SK-N-MC (cell line): ENCODE data around the gene MARCHF2.

Source experiments
- DNase-seq: peaks from one replicate; pipeline ENCODE4 v3.0.0-alpha.2; 2011; ENCODE audit warnings: low read depth, low spot score
- H3K27ac ChIP-seq: fragments of 200-600 bp; sonication (generic); 2 replicates; pipeline ENCODE4 v1.5.1; 2016; ENCODE audit warnings: mixed run types
- H3K36me3 ChIP-seq: fragments of 200-600 bp; sonication (generic); 2 replicates; pipeline ENCODE4 v1.6.1; 2017; ENCODE audit warnings: antibody characterized with exemption, low read length, mixed read lengths; ENCODE audit not compliant: insufficient read depth
- H3K4me3 ChIP-seq: fragments of 200-600 bp; sonication (generic); 2 replicates; pipeline ENCODE4 v1.5.1; 2016
- H3K9ac ChIP-seq: fragments of 200-600 bp; sonication (generic); 2 replicates; pipeline ENCODE4 v1.8.0; 2017; ENCODE audit warnings: mixed run types, mixed read lengths; ENCODE audit not compliant: insufficient read length
- H3K9me3 ChIP-seq: fragments of 200-600 bp; sonication (generic); 2 replicates; pipeline ENCODE4 v1.6.1; 2017; ENCODE audit warnings: low read depth, mild to moderate bottlenecking, antibody characterized with exemption, low read length, moderate library complexity, mixed read lengths
- EZH2 ChIP-seq: fragments of 200-600 bp; sonication (generic); IDR thresholded peaks from one replicate; pipeline ENCODE4 v1.6.1; 2017; ENCODE audit warnings: antibody characterized with exemption
- FOXP2 ChIP-seq: optimal IDR thresholded peaks from 2 replicates; pipeline ENCODE3; 2011; ENCODE audit warnings: mild to moderate bottlenecking, moderate library complexity; ENCODE audit not compliant: insufficient read depth; ENCODE audit errors: extremely low read length, control extremely low read depth
- POLR2AphosphoS5 ChIP-seq: IDR thresholded peaks from 2 replicates; pipeline ENCODE4 v1.6.1; 2012; ENCODE audit warnings: mild to moderate bottlenecking, low read depth, low read length, borderline replicate concordance

Gene MARCHF2

GRCh38 chr19:8475005-8475404 is 61.9 kb downstream of the MARCHF2 start:
- TF ChIP-seq EZH2 (no peak), POLR2AphosphoS5 (no peak), FOXP2 (no peak)
- Histone ChIP-seq H3K9me3 (no peaks in the 10 kb centered on the region), H3K9ac (no peak overlapping the region), H3K4me3 (no peak overlapping the region), H3K27ac (peak overlapping the region; percentile 36; the same call in 1 of the 2 replicates), H3K36me3 (peaks cover 91% of the 10 kb centered on the region)
- no peak for DNase-seq

- TF ChIP-seq FOXP2, result no peak
- no peak for TF ChIP-seq POLR2AphosphoS5
- TF ChIP-seq EZH2, result no peak
- no peak overlapping the region for H3K4me3 ChIP-seq
- no peak overlapping the region for H3K9ac ChIP-seq
- no peak overlapping the region for H3K27ac ChIP-seq
- H3K9me3 ChIP-seq, result no peaks in the 10 kb centered on the region
- H3K36me3 ChIP-seq, result peaks cover 85% of the 10 kb centered on the region
- no peak for DNase-seq
These were observed 63.4 kb downstream of the MARCHF2 start for GRCh38 chr19:8476524-8476923.

- Histone ChIP-seq H3K4me3 (no peak overlapping the region), H3K27ac (peak overlapping the region; percentile 64; the same call in 1 of the 2 replicates), H3K36me3 (peaks cover 83% of the 10 kb centered on the region), H3K9ac (no peak overlapping the region), H3K9me3 (no peaks in the 10 kb centered on the region)
- DNase-seq, result no peak
- TF ChIP-seq EZH2, result no peak
- TF ChIP-seq POLR2AphosphoS5, result no peak
- no peak for TF ChIP-seq FOXP2
These were observed 64.8 kb downstream of the MARCHF2 start for GRCh38 chr19:8477889-8478288.

GRCh38 chr19:8478598-8478997 is 65.5 kb downstream of the MARCHF2 start:
- Histone ChIP-seq H3K27ac (peak overlapping the region; percentile 64; the same call in 1 of the 2 replicates), H3K9ac (no peak overlapping the region), H3K9me3 (no peaks in the 10 kb centered on the region), H3K36me3 (peaks cover 83% of the 10 kb centered on the region), H3K4me3 (no peak overlapping the region)
- no peak for DNase-seq
- TF ChIP-seq FOXP2 (no peak), EZH2 (no peak), POLR2AphosphoS5 (no peak)

- DNase-seq, result no peak
- no peak overlapping the region for H3K9ac ChIP-seq
- peaks cover 83% of the 10 kb centered on the region for H3K36me3 ChIP-seq
- H3K27ac ChIP-seq, result no peak overlapping the region
- H3K4me3 ChIP-seq, result no peak overlapping the region
- no peak for TF ChIP-seq FOXP2
- no peak for TF ChIP-seq EZH2
- no peak for TF ChIP-seq POLR2AphosphoS5
- no peaks in the 10 kb centered on the region for H3K9me3 ChIP-seq
These were observed 68.1 kb downstream of the MARCHF2 start for GRCh38 chr19:8481201-8481600.

GRCh38 chr19:8481616-8482015 is 68.5 kb downstream of the MARCHF2 start:
- no peak overlapping the region for H3K27ac ChIP-seq
- peaks cover 83% of the 10 kb centered on the region for H3K36me3 ChIP-seq
- no peak for TF ChIP-seq EZH2
- no peak for TF ChIP-seq FOXP2
- no peak for TF ChIP-seq POLR2AphosphoS5
- no peak for DNase-seq
- H3K4me3 ChIP-seq, result no peak overlapping the region
- H3K9ac ChIP-seq, result no peak overlapping the region
- H3K9me3 ChIP-seq, result no peaks in the 10 kb centered on the region

- H3K27ac ChIP-seq, result 0 out of 2 replicates have a peak overlapping the region, but pooled peaks have one; percentile 19
- TF ChIP-seq POLR2AphosphoS5, result no peak
- TF ChIP-seq FOXP2, result no peak
- no peak for TF ChIP-seq EZH2
These were observed 69.6 kb downstream of the MARCHF2 start for GRCh38 chr19:8482696-8483095.

GRCh38 chr19:8483165-8483564 is 70.1 kb downstream of the MARCHF2 start:
- Histone ChIP-seq H3K27ac (0 out of 2 replicates have a peak overlapping the region, but pooled peaks have one; percentile 19), H3K9ac (no peak overlapping the region), H3K4me3 (no peak overlapping the region), H3K36me3 (peaks cover 84% of the 10 kb centered on the region), H3K9me3 (no peaks in the 10 kb centered on the region)
- TF ChIP-seq POLR2AphosphoS5 (no peak), EZH2 (no peak), FOXP2 (no peak)
- no peak for DNase-seq

More at GRCh38 chr19:8482696-8483095, 69.6 kb downstream of the MARCHF2 start:
- Histone ChIP-seq H3K9me3 (no peaks in the 10 kb centered on the region), H3K9ac (no peak overlapping the region), H3K4me3 (no peak overlapping the region), H3K36me3 (peaks cover 84% of the 10 kb centered on the region)
- DNase-seq, result no peak
